ENCODE data around the gene SLX9.

The SLX9 gene

GRCh38 chr21:44980562-44981489 lies 41.0 kb downstream of the SLX9 start:
- DNase-seq = no peak

GRCh38 chr21:44982558-44983250 lies 42.9 kb downstream of the SLX9 start:
- no peak for DNase-seq

DNA sequence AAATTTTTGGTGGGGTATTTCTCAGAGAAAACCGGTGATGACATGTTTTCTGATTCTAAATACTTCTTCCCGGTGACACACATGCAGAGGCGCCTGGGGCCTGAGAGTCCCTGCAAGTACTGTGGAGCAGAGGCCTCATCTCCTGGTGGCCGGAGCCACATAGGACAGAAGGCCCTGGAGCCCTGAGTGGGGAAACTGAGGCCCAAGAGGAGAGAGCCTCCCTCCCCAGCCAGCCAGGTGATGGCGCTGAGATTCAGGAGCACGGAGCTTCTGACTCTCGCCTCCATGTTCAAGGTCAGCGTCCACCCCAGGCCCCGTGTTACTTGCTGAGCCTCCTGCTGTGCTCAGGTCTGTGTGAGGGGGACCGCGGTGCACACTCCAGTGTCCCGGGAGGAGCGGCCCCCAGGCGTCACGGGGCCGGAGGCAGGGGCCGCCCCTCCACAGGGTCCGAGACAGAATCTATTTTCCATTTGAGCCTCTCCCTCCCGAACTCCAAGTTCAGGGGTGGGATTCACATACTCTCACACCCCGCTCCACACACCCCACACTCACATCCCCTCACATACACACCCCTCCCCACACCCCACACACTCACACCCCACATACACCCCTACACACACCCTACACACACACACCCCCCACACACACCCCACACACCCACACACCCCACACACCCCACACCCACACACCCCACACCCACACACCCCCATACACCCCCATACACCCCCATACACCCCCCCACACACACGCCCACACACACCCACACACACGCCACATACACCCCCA lies 43.8 kb downstream of the SLX9 start:
- DNase-seq = no peak

- no peak for DNase-seq
Measured at GRCh38 chr21:44984428-44984791, 44.6 kb downstream of the SLX9 start.

GRCh38 chr21:44984792-44985440 lies 45.1 kb downstream of the SLX9 start:
- DNase-seq = no peak

GRCh38 chr21:44985441-44986401 lies 45.9 kb downstream of the SLX9 start:
- DNase-seq = no peak

- no peak for DNase-seq
Measured at GRCh38 chr21:44986471-44987291, 46.9 kb downstream of the SLX9 start.

GRCh38 chr21:44987301-44987885 lies 47.6 kb downstream of the SLX9 start:
- no peak for DNase-seq

GRCh38 chr21:44987886-44988606 lies 48.2 kb downstream of the SLX9 start:
- no peak for DNase-seq

DNA sequence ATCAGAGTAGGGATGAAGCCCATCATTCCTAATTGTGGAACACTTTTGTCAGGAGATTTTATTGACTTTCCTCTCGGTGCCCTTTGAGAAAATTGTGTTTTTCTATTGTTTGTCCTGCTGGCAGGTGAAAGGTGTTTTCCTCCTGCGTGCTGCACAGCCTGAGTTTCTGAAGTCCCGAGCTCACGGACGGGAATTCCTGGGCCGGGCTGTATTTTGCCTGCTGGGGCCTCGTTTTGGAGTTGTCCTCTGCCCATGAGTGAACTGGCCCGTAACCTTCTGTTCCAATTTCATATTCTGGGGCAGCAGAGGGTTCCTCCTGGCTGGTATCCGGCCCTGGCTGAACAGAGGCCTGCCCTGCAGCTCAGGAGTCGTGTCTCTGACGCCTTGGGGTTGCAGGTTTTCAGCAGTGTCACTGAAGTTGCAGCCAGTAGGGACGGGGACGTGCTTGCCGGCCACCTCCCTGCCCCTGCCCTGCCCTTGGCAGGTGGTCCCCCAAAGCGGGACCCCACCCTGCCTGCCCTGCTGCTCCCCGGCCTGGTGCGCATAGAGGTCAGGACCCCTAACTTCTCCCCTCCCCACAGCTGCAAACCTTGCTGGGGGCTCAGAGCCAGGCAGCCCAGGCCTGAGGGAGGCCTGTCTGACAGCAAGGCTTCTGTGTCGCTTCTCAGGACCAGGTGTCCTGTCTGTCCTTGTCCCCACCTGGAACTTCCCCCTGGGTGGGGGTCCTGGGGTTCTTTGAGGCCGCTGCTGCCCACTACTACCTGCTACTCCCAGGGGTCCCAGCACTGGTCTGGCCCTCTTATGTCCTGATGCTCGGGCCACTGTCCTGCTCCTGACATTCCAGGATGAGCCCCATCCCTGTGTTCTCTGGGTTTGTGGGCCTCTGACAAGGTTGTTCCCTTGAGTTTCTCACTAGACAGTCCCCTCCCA lies 49.0 kb downstream of the SLX9 start:
- no peak for DNase-seq

- DNase-seq = no peak
Measured at GRCh38 chr21:44989537-44989886, 49.7 kb downstream of the SLX9 start.

- no peak for DNase-seq
Measured at GRCh38 chr21:44989943-44990780, 50.3 kb downstream of the SLX9 start.

DNA sequence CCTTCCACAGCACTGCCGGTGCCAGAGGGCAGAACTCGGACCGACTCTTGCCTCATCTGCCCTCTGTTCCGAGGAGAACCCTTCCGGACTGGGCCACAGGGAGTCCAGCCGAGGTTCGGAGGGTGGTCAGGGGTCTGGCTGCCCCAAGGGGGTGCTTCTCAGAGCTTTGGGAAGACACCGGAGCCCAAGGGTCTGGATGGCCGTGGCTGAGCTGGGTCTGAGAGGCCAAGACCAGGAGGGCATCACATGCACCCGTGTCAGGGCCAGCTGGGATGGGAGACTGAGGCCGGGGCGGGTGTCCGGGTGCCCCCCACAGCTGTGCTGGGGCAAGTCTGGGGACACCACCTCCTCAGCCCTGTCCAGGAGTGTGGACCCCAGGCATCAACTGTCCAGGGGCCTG lies 51.1 kb downstream of the SLX9 start:
- no peak for DNase-seq

DNA sequence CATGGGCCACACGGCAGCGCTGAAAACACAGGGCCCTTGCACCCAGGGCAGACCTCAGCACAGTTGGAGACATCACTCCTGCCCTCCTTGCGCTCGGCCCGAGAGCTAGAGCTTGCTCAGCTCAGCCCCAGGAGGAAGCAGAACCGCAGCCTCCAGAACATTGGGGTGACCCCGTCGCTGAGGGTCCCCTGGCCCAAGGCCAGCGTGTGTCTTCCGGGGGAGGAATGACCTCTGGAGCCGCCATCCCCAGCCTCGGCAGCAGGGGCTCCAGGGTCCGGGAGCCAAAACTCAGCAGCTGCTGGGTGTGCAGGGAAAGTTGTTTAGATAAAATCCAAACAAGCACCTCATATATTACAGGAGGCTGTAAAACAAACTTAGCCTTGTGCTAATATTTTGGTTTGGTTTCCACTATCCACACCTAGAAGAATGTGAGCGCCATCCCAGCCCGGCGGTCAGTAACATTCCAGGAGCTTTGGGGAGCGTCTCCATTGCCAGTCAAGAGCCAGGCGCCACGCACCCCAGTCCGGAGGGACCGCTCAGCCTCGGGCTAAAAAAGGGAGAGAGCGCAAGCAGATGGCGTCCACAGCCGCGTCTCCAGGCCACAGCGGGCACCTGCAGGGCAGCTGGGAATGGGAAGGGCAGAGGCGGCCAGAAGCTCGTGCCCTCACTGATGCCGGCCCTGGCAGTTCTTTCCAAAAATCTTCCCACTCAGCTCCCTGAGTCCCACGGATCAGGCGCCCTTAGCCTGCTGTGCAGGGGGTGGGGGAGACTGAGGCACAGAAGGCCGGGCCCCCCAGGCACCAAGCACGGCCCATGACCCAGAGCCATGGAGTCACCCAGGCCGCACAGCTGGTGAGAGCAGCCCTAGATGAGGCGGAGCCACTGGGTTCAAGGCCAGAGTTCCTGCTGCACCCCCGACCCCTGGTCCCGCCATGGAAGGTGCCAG lies 52.0 kb downstream of the SLX9 start:
- DNase-seq = no peak

DNA sequence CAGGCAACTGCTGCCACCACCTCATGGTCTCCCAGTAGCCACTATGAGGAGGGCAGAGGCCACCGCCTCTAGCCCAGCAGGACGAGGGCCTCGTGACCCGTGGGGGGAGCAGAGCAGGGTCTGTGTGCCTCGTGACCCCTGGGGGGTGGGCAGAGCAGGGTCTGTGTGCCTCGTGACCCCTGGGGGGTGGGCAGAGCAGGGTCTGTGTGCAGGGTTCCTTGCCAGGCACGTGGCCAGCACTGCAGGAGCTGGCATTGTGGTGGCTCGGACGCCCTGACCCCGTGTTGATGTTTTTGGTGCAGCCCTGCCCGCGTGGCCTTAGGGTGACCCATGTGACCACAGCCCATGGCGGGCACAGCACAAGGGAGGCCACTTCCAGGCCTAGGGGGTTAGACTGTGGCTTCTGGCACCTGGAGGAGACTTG lies 52.8 kb downstream of the SLX9 start:
- no peak for DNase-seq

- DNase-seq = no peak
Measured at GRCh38 chr21:44993321-44994046, 53.7 kb downstream of the SLX9 start.

Measured in NCI-H2171 (cell line).